Skeletal muscle tissue (tissue), 4 donors: ENCODE data around the gene TMEM214. TPM values are rescaled to one million over a fixed set of nuclear protein-coding genes. Genes with fewer than 3 reads are reported as not detected.
A peak's percentile ranks its signal among the peaks of the same experiment; 100 is the strongest.
"Not testable (repeated sequence)": the region's sequence is repeated elsewhere in the genome, so short reads cannot be mapped to it uniquely, and the experiment has no call there.

Experiments used
- H3K27ac ChIP-seq: one replicate; pipeline ENCODE4 v1.7.0; 2013; ENCODE audit warnings: mild to moderate bottlenecking, low read depth, low read length, inconsistent platforms
- H3K27me3 ChIP-seq, 3 donors: one replicate each; pipeline ENCODE4 v1.7.0; 2013; ENCODE audit warnings: low read length in 3 of 3; ENCODE audit not compliant: control insufficient read depth in 3 of 3, insufficient read depth in 3 of 3
- H3K36me3 ChIP-seq, 3 donors: one replicate each; pipeline ENCODE4 v1.7.0; 2013; ENCODE audit warnings: low read length in 3 of 3; ENCODE audit not compliant: control insufficient read depth in 3 of 3, insufficient read depth in 3 of 3
- H3K4me1 ChIP-seq, 3 donors: one replicate each; pipeline ENCODE4 v1.7.0; 2013; ENCODE audit warnings: low read length in 3 of 3, mild to moderate bottlenecking in 3 of 3; ENCODE audit not compliant: control insufficient read depth in 3 of 3, insufficient read depth in 3 of 3
- H3K4me3 ChIP-seq, 3 donors: one replicate each; pipeline ENCODE4 v1.7.0; 2013; ENCODE audit warnings: low read length in 3 of 3
- H3K9ac ChIP-seq, 3 donors: one replicate each; pipeline ENCODE4 v1.7.0; 2013; ENCODE audit warnings: low read length in 3 of 3, mild to moderate bottlenecking in 3 of 3, moderate library complexity in 2 of 3, low read depth in 1 of 3
- H3K9me3 ChIP-seq, 3 donors: one replicate each; pipeline ENCODE4 v1.7.0; 2013; ENCODE audit warnings: low read length in 3 of 3; ENCODE audit not compliant: control insufficient read depth in 3 of 3
- total RNA-seq: library from RNA; depleted of rRNA; stranded (reverse); fragments of >200 nt; gene quantifications from one replicate; pipeline ENCODE4 v1.2.3, GENCODE V29; 2014
- donor health status: Osteomylitis.

TMEM214 gene
- total RNA-seq, 1 donor from 2014 or later, result 23.5 TPM

- Histone ChIP-seq H3K4me1 (peaks cover 37 to 67% (median 40%) of the 10 kb centered on the region in 3 donors), H3K27ac (peak overlapping the region; percentile 77), H3K9me3 (no peaks in the 10 kb centered on the region), H3K27me3 (peaks cover 0 to 3% (median 0%) of the 10 kb centered on the region in 3 donors), H3K9ac (peak overlapping the region; percentile 79 to 96 (median 80)), H3K36me3 (peaks cover 19 to 27% (median 22%) of the 10 kb centered on the region in 3 donors), H3K4me3 (peak overlapping the region; percentile 77 to 89 (median 86))
Observed at GRCh38 chr2:27071990-27072830, 39.4 kb downstream of the TMEM214 start.

DNA sequence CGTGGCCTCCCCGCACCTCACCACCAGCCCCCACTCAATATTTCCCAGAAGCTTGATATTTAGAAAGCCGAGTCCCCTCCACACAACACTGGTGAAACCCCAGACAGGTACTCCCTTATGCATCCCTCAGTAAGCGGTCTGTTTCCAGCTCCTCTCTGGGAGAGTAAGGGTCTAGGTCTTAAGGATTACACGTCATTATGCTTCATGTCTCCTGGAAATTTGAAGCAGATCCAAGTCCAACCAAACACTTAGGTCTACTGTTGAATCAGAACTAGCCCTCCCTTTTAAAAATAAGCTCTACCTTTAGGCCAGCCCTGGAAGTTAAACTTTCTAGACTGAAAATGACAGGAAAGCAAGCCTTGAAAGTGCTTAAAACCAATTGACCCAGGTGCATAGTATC, 40.2 kb downstream of the TMEM214 start:
- Histone ChIP-seq H3K27me3 (peaks cover 0 to 5% (median 0%) of the 10 kb centered on the region in 3 donors), H3K27ac (peak overlapping the region; percentile 77), H3K9me3 (no peaks in the 10 kb centered on the region), H3K9ac (peak overlapping the region in 1 of 3 donors; percentile 28), H3K4me3 (no peak overlapping the region), H3K4me1 (peaks cover 38 to 68% (median 40%) of the 10 kb centered on the region in 3 donors), H3K36me3 (peaks cover 17 to 20% (median 19%) of the 10 kb centered on the region in 3 donors)

GRCh38 chr2:27073782-27074181, 41.0 kb downstream of the TMEM214 start:
- peaks cover 8 to 16% (median 11%) of the 10 kb centered on the region in 3 donors for H3K36me3 ChIP-seq
- H3K27me3 ChIP-seq, result peaks cover 0 to 5% (median 0%) of the 10 kb centered on the region in 3 donors
- peak overlapping the region in 1 of 3 donors; percentile 23 for H3K9ac ChIP-seq
- no peak overlapping the region for H3K4me3 ChIP-seq
- peak overlapping the region; percentile 77 for H3K27ac ChIP-seq
- no peaks in the 10 kb centered on the region for H3K9me3 ChIP-seq
- peaks cover 38 to 62% (median 38%) of the 10 kb centered on the region in 3 donors for H3K4me1 ChIP-seq

GRCh38 chr2:27074738-27075565, 42.2 kb downstream of the TMEM214 start:
- H3K4me1 ChIP-seq, result peaks cover 28 to 52% (median 28%) of the 10 kb centered on the region in 3 donors
- H3K27me3 ChIP-seq, result peaks cover 0 to 5% (median 0%) of the 10 kb centered on the region in 3 donors
- no peaks in the 10 kb centered on the region for H3K9me3 ChIP-seq
- peaks cover 0 to 7% (median 0%) of the 10 kb centered on the region in 3 donors for H3K36me3 ChIP-seq
- peak overlapping the region; percentile 77 for H3K27ac ChIP-seq
- H3K9ac ChIP-seq, result peak overlapping the region in 1 of 3 donors; percentile 25
- H3K4me3 ChIP-seq, result no peak overlapping the region

- H3K9ac ChIP-seq, H3K4me3 ChIP-seq, H3K36me3 ChIP-seq, H3K27me3 ChIP-seq, H3K9me3 ChIP-seq: not testable (repeated sequence)
- Histone ChIP-seq H3K4me1 (peaks cover 28 to 52% (median 28%) of the 10 kb centered on the region in 3 donors), H3K27ac (peak overlapping the region; percentile 40)
Observed at GRCh38 chr2:27075566-27075871, 42.8 kb downstream of the TMEM214 start.

DNA sequence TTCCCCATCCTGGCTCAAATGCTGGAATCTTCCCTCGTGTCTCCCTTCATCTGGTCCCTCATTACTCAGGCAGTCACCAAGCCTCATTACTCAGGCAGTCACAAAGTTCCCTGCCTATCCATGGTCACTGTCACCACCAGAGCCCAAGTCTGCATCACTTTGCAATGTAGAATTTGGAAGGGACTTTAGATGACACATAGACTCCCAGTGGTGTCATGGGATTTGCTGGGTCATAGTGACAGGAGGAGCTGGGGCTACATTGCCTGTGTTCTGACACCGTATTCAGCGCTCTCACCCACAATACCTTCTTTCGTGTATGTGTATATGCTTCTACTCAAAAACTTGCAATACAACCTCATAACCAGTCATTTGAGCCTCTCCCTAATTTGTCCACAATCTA, 43.6 kb downstream of the TMEM214 start:
- Histone ChIP-seq H3K4me1 (peaks cover 30 to 53% (median 31%) of the 10 kb centered on the region in 3 donors), H3K36me3 (peaks cover 0 to under 1% (median 0%) of the 10 kb centered on the region in 3 donors), H3K9ac (peak overlapping the region in 1 of 3 donors; percentile 14), H3K27ac (peak overlapping the region; percentile 40), H3K9me3 (no peaks in the 10 kb centered on the region), H3K4me3 (no peak overlapping the region), H3K27me3 (peaks cover 0 to 5% (median 0%) of the 10 kb centered on the region in 3 donors)

DNA sequence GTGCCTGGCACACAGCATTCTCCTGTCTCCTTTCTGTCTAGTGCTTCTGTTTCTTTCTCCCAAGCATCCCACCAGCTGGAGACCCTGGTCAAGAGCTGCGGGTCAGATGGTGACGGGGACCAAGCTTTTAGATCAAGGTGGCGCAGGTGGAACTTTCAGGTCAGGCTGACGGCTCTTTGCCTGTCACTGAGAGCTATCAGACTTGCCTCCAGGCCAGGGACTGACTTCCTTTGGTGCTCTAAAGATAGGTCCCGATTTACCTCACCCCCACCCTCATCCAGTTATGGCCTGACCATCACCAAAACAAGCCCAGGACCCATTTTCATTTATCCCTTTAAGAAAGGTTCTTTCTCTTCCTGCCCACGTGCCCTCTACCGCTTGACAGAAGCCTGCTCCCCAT, 44.5 kb downstream of the TMEM214 start:
- H3K27me3 ChIP-seq, result peaks cover 0 to 5% (median 0%) of the 10 kb centered on the region in 3 donors
- H3K9ac ChIP-seq, result no peak overlapping the region
- H3K36me3 ChIP-seq, result no peaks in the 10 kb centered on the region
- H3K4me3 ChIP-seq, result no peak overlapping the region
- no peak overlapping the region for H3K27ac ChIP-seq
- peaks cover 36 to 56% (median 37%) of the 10 kb centered on the region in 3 donors for H3K4me1 ChIP-seq
- H3K9me3 ChIP-seq, result no peaks in the 10 kb centered on the region

GRCh38 chr2:27078267-27079194, 45.8 kb downstream of the TMEM214 start, which contains the start of gene EMILIN1:
TSS of gene EMILIN1 (plus strand) at chr2:27078615. CDS start at chr2:27079066, 451 bp downstream.
- H3K4me1 ChIP-seq, result peaks cover 38 to 62% (median 41%) of the 10 kb centered on the region in 3 donors
- no peaks in the 10 kb centered on the region for H3K9me3 ChIP-seq
- H3K9ac ChIP-seq, result peak within 1 kb of the TSS; percentile 57 to 80 (median 69)
- H3K27ac ChIP-seq, result peak within 1 kb of the TSS; percentile 72
- H3K36me3 ChIP-seq, result no peaks in the 10 kb centered on the region
- peak within 1 kb of the TSS; percentile 51 to 75 (median 54) for H3K4me3 ChIP-seq
- H3K27me3 ChIP-seq, result peaks cover 0 to 5% (median 0%) of the 10 kb centered on the region in 3 donors
